ENCODE results near the gene NUP107.

Gene NUP107

GRCh38 chr12:68743356-68743755 is 56.6 kb downstream of the NUP107 start:
- no peak overlapping the region for H3K4me3 ChIP-seq (ENCODE audit: low read length)
- peaks cover 45% of the 10 kb centered on the region for H3K36me3 ChIP-seq (ENCODE audit: control insufficient read depth, low read depth, low read length)
- no peaks in the 10 kb centered on the region for H3K9me3 ChIP-seq (ENCODE audit: control insufficient read depth, low read depth, low read length)
- no peak overlapping the region for H3K9ac ChIP-seq (ENCODE audit: low read length)
- H3K27ac ChIP-seq (ENCODE audit: low read length), result no peak overlapping the region
- peaks cover 5% of the 10 kb centered on the region for H3K4me1 ChIP-seq (ENCODE audit: control insufficient read depth, low read depth, low read length)
- no peaks in the 10 kb centered on the region for H3K27me3 ChIP-seq (ENCODE audit: control insufficient read depth, insufficient read depth, low read length)

- H3K4me1 ChIP-seq (ENCODE audit: control insufficient read depth, low read depth, low read length), result peaks cover 5% of the 10 kb centered on the region
- no peaks in the 10 kb centered on the region for H3K27me3 ChIP-seq (ENCODE audit: control insufficient read depth, insufficient read depth, low read length)
- H3K9ac ChIP-seq (ENCODE audit: low read length), result peak overlapping the region; percentile 28
- H3K4me3 ChIP-seq (ENCODE audit: low read length), result peak overlapping the region; percentile 79
- no peak overlapping the region for H3K27ac ChIP-seq (ENCODE audit: low read length)
- peaks cover 41% of the 10 kb centered on the region for H3K36me3 ChIP-seq (ENCODE audit: control insufficient read depth, low read depth, low read length)
- no peaks in the 10 kb centered on the region for H3K9me3 ChIP-seq (ENCODE audit: control insufficient read depth, low read depth, low read length)
Observed at GRCh38 chr12:68745376-68745903, 58.7 kb downstream of the NUP107 start.

GRCh38 chr12:68745904-68746571 is 59.3 kb downstream of the NUP107 start, which contains the start of gene SLC35E3:
Gene SLC35E3, plus strand, starts transcription at chr12:68746176. Its CDS starts 202 bp downstream, at chr12:68746378.
- Histone ChIP-seq H3K4me1 (ENCODE audit: control insufficient read depth, low read depth, low read length) (peaks cover 5% of the 10 kb centered on the region), H3K9ac (ENCODE audit: low read length) (peak within 1 kb of the TSS; percentile 70), H3K27ac (ENCODE audit: low read length) (no peak within 1 kb of the TSS), H3K4me3 (ENCODE audit: low read length) (peak within 1 kb of the TSS; percentile 79), H3K27me3 (ENCODE audit: control insufficient read depth, insufficient read depth, low read length) (no peaks in the 10 kb centered on the region), H3K9me3 (ENCODE audit: control insufficient read depth, low read depth, low read length) (no peaks in the 10 kb centered on the region), H3K36me3 (ENCODE audit: control insufficient read depth, low read depth, low read length) (peaks cover 40% of the 10 kb centered on the region)

GRCh38 chr12:68746572-68747180 is 59.9 kb downstream of the NUP107 start:
- Histone ChIP-seq H3K9ac (ENCODE audit: low read length) (peak overlapping the region; percentile 70), H3K27ac (ENCODE audit: low read length) (no peak overlapping the region), H3K4me3 (ENCODE audit: low read length) (peak overlapping the region; percentile 79), H3K4me1 (ENCODE audit: control insufficient read depth, low read depth, low read length) (peaks cover 5% of the 10 kb centered on the region), H3K36me3 (ENCODE audit: control insufficient read depth, low read depth, low read length) (peaks cover 36% of the 10 kb centered on the region), H3K27me3 (ENCODE audit: control insufficient read depth, insufficient read depth, low read length) (no peaks in the 10 kb centered on the region), H3K9me3 (ENCODE audit: control insufficient read depth, low read depth, low read length) (no peaks in the 10 kb centered on the region)

- H3K4me1 ChIP-seq (ENCODE audit: control insufficient read depth, low read depth, low read length), result peaks cover 5% of the 10 kb centered on the region
- H3K27me3 ChIP-seq (ENCODE audit: control insufficient read depth, insufficient read depth, low read length), result no peaks in the 10 kb centered on the region
- no peaks in the 10 kb centered on the region for H3K9me3 ChIP-seq (ENCODE audit: control insufficient read depth, low read depth, low read length)
- no peak overlapping the region for H3K4me3 ChIP-seq (ENCODE audit: low read length)
- peaks cover 18% of the 10 kb centered on the region for H3K36me3 ChIP-seq (ENCODE audit: control insufficient read depth, low read depth, low read length)
- no peak overlapping the region for H3K27ac ChIP-seq (ENCODE audit: low read length)
- no peak overlapping the region for H3K9ac ChIP-seq (ENCODE audit: low read length)
Observed at GRCh38 chr12:68749443-68749842, 62.7 kb downstream of the NUP107 start.

- Histone ChIP-seq H3K9me3 (ENCODE audit: control insufficient read depth, low read depth, low read length) (no peaks in the 10 kb centered on the region), H3K9ac (ENCODE audit: low read length) (no peak overlapping the region), H3K4me3 (ENCODE audit: low read length) (no peak overlapping the region), H3K36me3 (ENCODE audit: control insufficient read depth, low read depth, low read length) (peaks cover 21% of the 10 kb centered on the region), H3K4me1 (ENCODE audit: control insufficient read depth, low read depth, low read length) (peaks cover 5% of the 10 kb centered on the region), H3K27ac (ENCODE audit: low read length) (no peak overlapping the region), H3K27me3 (ENCODE audit: control insufficient read depth, insufficient read depth, low read length) (no peaks in the 10 kb centered on the region)
Observed at GRCh38 chr12:68749861-68750260, 63.1 kb downstream of the NUP107 start.

- no peak overlapping the region for H3K27ac ChIP-seq (ENCODE audit: low read length)
- no peak overlapping the region for H3K9ac ChIP-seq (ENCODE audit: low read length)
- no peak overlapping the region for H3K4me3 ChIP-seq (ENCODE audit: low read length)
- H3K36me3 ChIP-seq (ENCODE audit: control insufficient read depth, low read depth, low read length), result peaks cover 27% of the 10 kb centered on the region
- no peaks in the 10 kb centered on the region for H3K9me3 ChIP-seq (ENCODE audit: control insufficient read depth, low read depth, low read length)
- peaks cover 5% of the 10 kb centered on the region for H3K4me1 ChIP-seq (ENCODE audit: control insufficient read depth, low read depth, low read length)
- no peaks in the 10 kb centered on the region for H3K27me3 ChIP-seq (ENCODE audit: control insufficient read depth, insufficient read depth, low read length)
Observed at GRCh38 chr12:68750506-68750905, 63.7 kb downstream of the NUP107 start.

- no peak overlapping the region for H3K9ac ChIP-seq (ENCODE audit: low read length)
- H3K27me3 ChIP-seq (ENCODE audit: control insufficient read depth, insufficient read depth, low read length), result no peaks in the 10 kb centered on the region
- no peak overlapping the region for H3K4me3 ChIP-seq (ENCODE audit: low read length)
- H3K27ac ChIP-seq (ENCODE audit: low read length), result no peak overlapping the region
- no peaks in the 10 kb centered on the region for H3K4me1 ChIP-seq (ENCODE audit: control insufficient read depth, low read depth, low read length)
- no peaks in the 10 kb centered on the region for H3K9me3 ChIP-seq (ENCODE audit: control insufficient read depth, low read depth, low read length)
- peaks cover 28% of the 10 kb centered on the region for H3K36me3 ChIP-seq (ENCODE audit: control insufficient read depth, low read depth, low read length)
Observed at GRCh38 chr12:68755536-68756243, 68.9 kb downstream of the NUP107 start.

- H3K4me3 ChIP-seq (ENCODE audit: low read length), result no peak overlapping the region
- H3K4me1 ChIP-seq (ENCODE audit: control insufficient read depth, low read depth, low read length), result no peaks in the 10 kb centered on the region
- no peaks in the 10 kb centered on the region for H3K9me3 ChIP-seq (ENCODE audit: control insufficient read depth, low read depth, low read length)
- H3K27ac ChIP-seq (ENCODE audit: low read length), result no peak overlapping the region
- peaks cover 20% of the 10 kb centered on the region for H3K36me3 ChIP-seq (ENCODE audit: control insufficient read depth, low read depth, low read length)
- no peak overlapping the region for H3K9ac ChIP-seq (ENCODE audit: low read length)
- H3K27me3 ChIP-seq (ENCODE audit: control insufficient read depth, insufficient read depth, low read length), result no peaks in the 10 kb centered on the region
Observed at GRCh38 chr12:68759852-68760251, 73.1 kb downstream of the NUP107 start.

GRCh38 chr12:68760806-68761441 is 74.1 kb downstream of the NUP107 start:
- Histone ChIP-seq H3K36me3 (ENCODE audit: control insufficient read depth, low read depth, low read length) (peaks cover 11% of the 10 kb centered on the region), H3K9ac (ENCODE audit: low read length) (no peak overlapping the region), H3K4me3 (ENCODE audit: low read length) (no peak overlapping the region), H3K27me3 (ENCODE audit: control insufficient read depth, insufficient read depth, low read length) (no peaks in the 10 kb centered on the region), H3K4me1 (ENCODE audit: control insufficient read depth, low read depth, low read length) (no peaks in the 10 kb centered on the region), H3K9me3 (ENCODE audit: control insufficient read depth, low read depth, low read length) (no peaks in the 10 kb centered on the region), H3K27ac (ENCODE audit: low read length) (no peak overlapping the region)

GRCh38 chr12:68761442-68761812 is 74.6 kb downstream of the NUP107 start:
- no peaks in the 10 kb centered on the region for H3K4me1 ChIP-seq (ENCODE audit: control insufficient read depth, low read depth, low read length)
- no peaks in the 10 kb centered on the region for H3K27me3 ChIP-seq (ENCODE audit: control insufficient read depth, insufficient read depth, low read length)
- H3K9me3 ChIP-seq (ENCODE audit: control insufficient read depth, low read depth, low read length), result no peaks in the 10 kb centered on the region
- H3K9ac ChIP-seq (ENCODE audit: low read length), result no peak overlapping the region
- H3K27ac ChIP-seq (ENCODE audit: low read length), result no peak overlapping the region
- H3K4me3 ChIP-seq (ENCODE audit: low read length), result no peak overlapping the region
- H3K36me3 ChIP-seq (ENCODE audit: control insufficient read depth, low read depth, low read length), result peaks cover 8% of the 10 kb centered on the region
